Parathyroid adenoma (tissue), 2 donors: ENCODE results near the gene ESM1.

Source experiments
- H2AFZ ChIP-seq: fragments of 300-600 bp; sonication (generic); one replicate; pipeline ENCODE4 v1.7.0; 2017; ENCODE audit warnings: antibody characterized with exemption, mild to moderate bottlenecking
- H3K27ac ChIP-seq: fragments of 300-600 bp; sonication (generic); one replicate; pipeline ENCODE4 v1.7.0; 2017
- H3K27me3 ChIP-seq: fragments of 300-600 bp; sonication (generic); one replicate; pipeline ENCODE4 v1.7.0; 2017; ENCODE audit warnings: low read length; ENCODE audit not compliant: control insufficient read depth, insufficient read depth
- H3K36me3 ChIP-seq: fragments of 300-600 bp; sonication (generic); one replicate; pipeline ENCODE4 v1.7.0; 2017; ENCODE audit warnings: low read length; ENCODE audit not compliant: control insufficient read depth, insufficient read depth
- H3K4me1 ChIP-seq: fragments of 300-600 bp; sonication (generic); one replicate; pipeline ENCODE4 v1.7.0; 2017; ENCODE audit warnings: control low read depth
- H3K4me2 ChIP-seq: fragments of 300-600 bp; sonication (generic); one replicate; pipeline ENCODE4 v1.7.0; 2017; ENCODE audit warnings: low read length
- H3K4me3 ChIP-seq: fragments of 300-600 bp; sonication (generic); one replicate; pipeline ENCODE4 v1.7.0; 2017; ENCODE audit warnings: low read depth, low read length
- H3K79me2 ChIP-seq: fragments of 300-600 bp; sonication (generic); one replicate; pipeline ENCODE4 v1.7.0; 2017; ENCODE audit warnings: control low read depth
- H3K9ac ChIP-seq: fragments of 300-600 bp; sonication (generic); one replicate; pipeline ENCODE4 v1.7.0; 2017; ENCODE audit warnings: mild to moderate bottlenecking
- H3K9me3 ChIP-seq: fragments of 300-600 bp; sonication (generic); one replicate; pipeline ENCODE4 v1.7.0; 2017; ENCODE audit warnings: low read length; ENCODE audit not compliant: control insufficient read depth
- CTCF ChIP-seq: fragments of 300-600 bp; sonication (generic); IDR thresholded peaks from one replicate; pipeline ENCODE4 v1.7.0; 2017; ENCODE audit warnings: antibody characterized with exemption, mild to moderate bottlenecking
- donor health status: primary hyperparathyroidism.

The ESM1 gene

DNA sequence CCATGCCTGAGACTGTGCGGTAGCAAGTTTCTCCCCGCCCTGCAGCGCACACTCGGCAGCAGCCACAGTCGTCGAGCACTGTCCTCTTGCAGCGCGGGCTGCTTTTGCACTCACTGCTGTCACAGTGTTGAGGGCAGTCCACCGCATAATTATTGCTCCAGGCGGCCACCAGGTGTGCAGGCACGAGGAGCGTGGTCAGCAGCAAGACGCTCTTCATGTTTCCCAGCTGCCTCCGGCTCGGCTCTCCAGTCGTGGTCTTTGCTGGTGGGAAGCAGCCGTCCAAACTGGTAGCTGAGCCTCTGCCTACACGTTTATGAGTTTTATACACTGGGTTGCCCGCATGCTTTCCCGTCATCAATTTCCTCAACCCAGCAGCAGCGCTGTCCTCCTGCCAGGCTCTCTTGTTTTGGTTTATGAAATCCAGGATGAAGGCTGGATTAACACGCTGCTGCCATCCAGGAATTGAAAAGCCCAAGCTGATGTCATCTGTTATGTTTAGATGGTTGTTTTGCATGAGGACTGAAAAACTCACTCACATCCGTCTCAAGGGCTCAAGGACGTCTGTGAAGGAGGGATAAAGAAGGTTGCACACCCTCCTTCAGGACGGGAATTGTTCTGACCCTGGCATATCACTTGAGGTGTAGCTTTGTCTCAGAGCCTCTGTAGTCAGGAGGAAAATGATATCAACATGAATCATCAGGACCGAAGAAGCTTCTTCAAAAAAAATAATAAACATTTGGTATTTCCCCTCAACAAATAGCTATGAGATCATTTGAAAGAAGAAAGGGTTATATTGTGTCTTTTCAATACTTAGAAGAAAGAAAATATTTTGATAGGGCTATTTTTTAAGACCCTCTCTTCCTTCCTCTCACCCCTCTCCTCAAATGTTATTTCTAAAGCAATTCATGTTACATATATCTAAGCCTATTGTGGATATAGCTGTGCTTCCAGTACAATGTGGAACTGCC lies at the start of gene ESM1:
ESM1 (minus strand) TSS at position 293 of the 968 bp plus-strand sequence; CDS start at position 217, 76 bp downstream.
- H3K79me2 ChIP-seq = no peaks in the 10 kb centered on the region
- no peak within 1 kb of the TSS for H3K9ac ChIP-seq
- H3K27ac ChIP-seq = no peak within 1 kb of the TSS
- no peak within 1 kb of the TSS for H2AFZ ChIP-seq
- H3K9me3 ChIP-seq = no peaks in the 10 kb centered on the region
- no peaks in the 10 kb centered on the region for H3K4me1 ChIP-seq
- peak within 1 kb of the TSS; percentile 5 for H3K4me3 ChIP-seq
- no peaks in the 10 kb centered on the region for H3K36me3 ChIP-seq
- TF ChIP-seq CTCF = no peak
- H3K4me2 ChIP-seq = peak within 1 kb of the TSS; percentile 34
- no peaks in the 10 kb centered on the region for H3K27me3 ChIP-seq

DNA sequence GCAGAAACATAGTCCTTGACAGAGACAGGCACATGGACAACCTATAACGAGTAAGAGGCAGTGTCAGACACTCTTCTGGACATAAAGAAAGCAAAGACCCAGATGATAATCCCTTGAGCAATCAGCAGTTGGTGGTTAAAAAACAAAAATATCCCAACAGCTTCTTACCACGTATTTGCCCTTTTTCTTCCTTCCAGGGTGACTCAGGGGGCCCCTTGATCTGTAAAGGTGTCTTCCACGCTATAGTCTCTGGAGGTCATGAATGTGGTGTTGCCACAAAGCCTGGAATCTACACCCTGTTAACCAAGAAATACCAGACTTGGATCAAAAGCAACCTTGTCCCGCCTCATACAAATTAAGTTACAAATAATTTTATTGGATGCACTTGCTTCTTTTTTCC lies 48.2 kb upstream of the ESM1 start:
- Histone ChIP-seq H3K4me2 (no peak overlapping the region), H3K4me1 (no peaks in the 10 kb centered on the region), H3K79me2 (no peaks in the 10 kb centered on the region), H3K27me3 (no peaks in the 10 kb centered on the region), H3K9ac (no peak overlapping the region), H2AFZ (no peak overlapping the region), H3K4me3 (no peak overlapping the region), H3K9me3 (no peaks in the 10 kb centered on the region), H3K36me3 (no peaks in the 10 kb centered on the region), H3K27ac (no peak overlapping the region)
- no peak for TF ChIP-seq CTCF

- no peak overlapping the region for H2AFZ ChIP-seq
Observed at GRCh38 chr5:55031492-55031891, 46.1 kb upstream of the ESM1 start.

DNA sequence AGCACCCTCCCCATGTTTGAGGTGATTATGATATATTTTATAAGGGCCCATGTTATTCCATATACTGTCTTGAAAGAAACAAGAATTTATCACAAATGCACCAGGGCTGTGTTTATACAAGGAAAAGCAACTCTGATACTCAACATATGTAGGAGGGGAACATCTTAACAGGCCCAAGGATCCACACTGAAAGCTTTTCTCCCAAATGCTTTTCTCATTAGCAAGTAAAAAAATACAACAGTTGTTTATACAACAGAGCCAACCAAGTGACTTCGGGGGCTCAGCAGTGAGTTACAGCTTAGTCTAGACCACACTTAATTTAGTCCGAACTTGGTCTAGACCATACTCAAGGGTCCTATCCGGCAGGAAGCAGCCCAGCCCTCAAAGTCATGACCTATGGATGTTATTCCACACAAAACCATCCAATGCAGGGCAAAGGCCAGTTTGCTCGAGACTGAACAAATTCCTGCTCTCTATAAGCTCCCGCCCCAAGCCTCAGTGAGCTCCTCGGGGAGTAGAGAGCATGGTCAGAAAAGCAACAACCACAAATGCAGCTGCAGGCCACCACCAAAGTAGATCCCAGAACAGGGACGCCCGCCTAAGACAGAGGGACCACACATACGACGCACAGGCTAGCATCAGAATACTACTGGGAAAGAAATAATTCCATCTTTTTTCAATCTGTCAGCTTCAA lies 45.4 kb upstream of the ESM1 start:
- H3K79me2 ChIP-seq = no peaks in the 10 kb centered on the region
- TF ChIP-seq CTCF = no peak
- no peak overlapping the region for H3K4me3 ChIP-seq

More at GRCh38 chr5:55031492-55031891, 46.1 kb upstream of the ESM1 start:
- Histone ChIP-seq H3K36me3 (no peaks in the 10 kb centered on the region), H3K9ac (no peak overlapping the region), H3K79me2 (no peaks in the 10 kb centered on the region), H3K4me2 (no peak overlapping the region), H3K4me3 (no peak overlapping the region), H3K27me3 (no peaks in the 10 kb centered on the region), H3K27ac (no peak overlapping the region), H3K4me1 (no peaks in the 10 kb centered on the region), H3K9me3 (no peaks in the 10 kb centered on the region)
- no peak for TF ChIP-seq CTCF

More for the DNA sequence above, 45.4 kb upstream of the ESM1 start:
- no peak overlapping the region for H3K27ac ChIP-seq
- no peak overlapping the region for H3K4me2 ChIP-seq
- H3K9me3 ChIP-seq = no peaks in the 10 kb centered on the region
- H3K27me3 ChIP-seq = no peaks in the 10 kb centered on the region
- no peaks in the 10 kb centered on the region for H3K4me1 ChIP-seq
- no peak overlapping the region for H2AFZ ChIP-seq
- no peaks in the 10 kb centered on the region for H3K36me3 ChIP-seq
- no peak overlapping the region for H3K9ac ChIP-seq
